C4-2B (cell line): Measurements from ENCODE around the gene RTTN.
"Not testable (repeated sequence)": the region's sequence is repeated elsewhere in the genome, so short reads cannot be mapped to it uniquely, and the experiment has no call there.

ENCODE experiments used
- ZFX ChIP-seq: fragments of 450-650 bp; IDR thresholded peaks from 2 replicates; pipeline ENCODE4 v1.6.1; 2017
- TF ChIP-seq, protein P1 (sequence below): fragments of 450-650 bp; conservative IDR thresholded peaks from 2 replicates; pipeline ENCODE4 v1.5.1; 2017; ENCODE audit warnings: mild to moderate bottlenecking

DNA sequence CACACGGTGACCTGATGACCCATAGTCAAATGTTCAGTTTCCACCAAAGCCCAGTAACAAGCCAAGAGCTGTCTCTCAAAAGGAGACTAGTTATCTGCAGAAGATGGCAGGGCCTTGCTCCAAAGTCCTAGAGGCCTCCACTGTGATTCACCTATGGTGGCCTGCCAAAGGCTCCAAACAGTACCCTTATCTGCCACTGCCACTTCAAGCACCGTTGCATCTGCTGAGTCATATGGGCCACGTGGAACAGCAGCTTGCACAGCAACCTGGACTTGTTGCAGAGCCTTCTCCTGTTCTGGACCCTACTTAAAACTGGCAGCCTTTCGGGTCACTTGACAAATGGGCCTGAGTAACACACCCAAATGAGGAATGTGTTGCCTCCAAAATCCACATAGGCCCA is 230.2 kb downstream of the RTTN start:
- TF ChIP-seq, protein P1, sequence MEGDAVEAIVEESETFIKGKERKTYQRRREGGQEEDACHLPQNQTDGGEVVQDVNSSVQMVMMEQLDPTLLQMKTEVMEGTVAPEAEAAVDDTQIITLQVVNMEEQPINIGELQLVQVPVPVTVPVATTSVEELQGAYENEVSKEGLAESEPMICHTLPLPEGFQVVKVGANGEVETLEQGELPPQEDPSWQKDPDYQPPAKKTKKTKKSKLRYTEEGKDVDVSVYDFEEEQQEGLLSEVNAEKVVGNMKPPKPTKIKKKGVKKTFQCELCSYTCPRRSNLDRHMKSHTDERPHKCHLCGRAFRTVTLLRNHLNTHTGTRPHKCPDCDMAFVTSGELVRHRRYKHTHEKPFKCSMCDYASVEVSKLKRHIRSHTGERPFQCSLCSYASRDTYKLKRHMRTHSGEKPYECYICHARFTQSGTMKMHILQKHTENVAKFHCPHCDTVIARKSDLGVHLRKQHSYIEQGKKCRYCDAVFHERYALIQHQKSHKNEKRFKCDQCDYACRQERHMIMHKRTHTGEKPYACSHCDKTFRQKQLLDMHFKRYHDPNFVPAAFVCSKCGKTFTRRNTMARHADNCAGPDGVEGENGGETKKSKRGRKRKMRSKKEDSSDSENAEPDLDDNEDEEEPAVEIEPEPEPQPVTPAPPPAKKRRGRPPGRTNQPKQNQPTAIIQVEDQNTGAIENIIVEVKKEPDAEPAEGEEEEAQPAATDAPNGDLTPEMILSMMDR: not testable (repeated sequence)
- not testable (repeated sequence) for TF ChIP-seq ZFX
